HG02885 (cell line): Measurements from ENCODE around the gene DARS1.
"Not testable (repeated sequence)": the region's sequence is repeated elsewhere in the genome, so short reads cannot be mapped to it uniquely, and the experiment has no call there.

ENCODE experiments used
- ATAC-seq: cut with Tn5 transposase; IDR thresholded peaks from one replicate; pipeline ENCODE4 v1.9.1; 2021; ENCODE audit warnings: mild to moderate bottlenecking; ENCODE audit not compliant: unreplicated experiment, poor library complexity

Gene DARS1

GRCh38 chr2:135986507-135986906 is 1.1 kb upstream of the DARS1 start:
- ATAC-seq, result no peak

GRCh38 chr2:135985826-135986393 is 484 bp upstream of the DARS1 start:
- peak; percentile 59 for ATAC-seq

- ATAC-seq, result peak; percentile 33
Observed at GRCh38 chr2:135984199-135985017, 1.0 kb downstream of the DARS1 start.

- ATAC-seq, result no peak
Observed at GRCh38 chr2:135980434-135981079, 4.9 kb downstream of the DARS1 start.

GRCh38 chr2:135975702-135976101 is 9.7 kb downstream of the DARS1 start:
- ATAC-seq, result no peak

- no peak for ATAC-seq
Observed at GRCh38 chr2:135974036-135974435, 11.4 kb downstream of the DARS1 start.

- no peak for ATAC-seq
Observed at GRCh38 chr2:135969655-135970387, 15.6 kb downstream of the DARS1 start.

- no peak for ATAC-seq
Observed at GRCh38 chr2:135965756-135966155, 19.7 kb downstream of the DARS1 start.

- not testable (repeated sequence) for ATAC-seq
Observed at GRCh38 chr2:135964404-135964803, 21.0 kb downstream of the DARS1 start.

GRCh38 chr2:135963841-135964240 is 21.6 kb downstream of the DARS1 start:
- ATAC-seq, result no peak

GRCh38 chr2:135962366-135963123 is 22.9 kb downstream of the DARS1 start:
- ATAC-seq, result peak; percentile 50

GRCh38 chr2:135960656-135961551 is 24.5 kb downstream of the DARS1 start:
- ATAC-seq, result no peak

- ATAC-seq, result no peak
Observed at GRCh38 chr2:135960150-135960549, 25.3 kb downstream of the DARS1 start.

GRCh38 chr2:135958927-135959326 is 26.5 kb downstream of the DARS1 start:
- not testable (repeated sequence) for ATAC-seq

GRCh38 chr2:135954020-135954601 is 31.3 kb downstream of the DARS1 start:
- ATAC-seq, result no peak

GRCh38 chr2:135952891-135953290 is 32.5 kb downstream of the DARS1 start:
- no peak for ATAC-seq

GRCh38 chr2:135951041-135951583 is 34.3 kb downstream of the DARS1 start:
- no peak for ATAC-seq

GRCh38 chr2:135949451-135950234 is 35.8 kb downstream of the DARS1 start:
- ATAC-seq, result no peak
